K562 treated with DMSO at 1 percent for 48 hours (cell line): ENCODE measurements around the gene NIPAL1. TPM values are rescaled to one million over a fixed set of nuclear protein-coding genes. Genes with fewer than 3 reads are reported as not detected.

Experiments
- total RNA-seq: library from RNA; unstranded; fragments of 300-600 nt; gene quantifications from 2 replicates; pipeline ENCODE4 v1.2.3, GENCODE V29; 2022; ENCODE audit warnings: low replicate concordance; ENCODE audit errors: extremely low read depth

Gene NIPAL1
- total RNA-seq: not detected in 2 replicates

DNA sequence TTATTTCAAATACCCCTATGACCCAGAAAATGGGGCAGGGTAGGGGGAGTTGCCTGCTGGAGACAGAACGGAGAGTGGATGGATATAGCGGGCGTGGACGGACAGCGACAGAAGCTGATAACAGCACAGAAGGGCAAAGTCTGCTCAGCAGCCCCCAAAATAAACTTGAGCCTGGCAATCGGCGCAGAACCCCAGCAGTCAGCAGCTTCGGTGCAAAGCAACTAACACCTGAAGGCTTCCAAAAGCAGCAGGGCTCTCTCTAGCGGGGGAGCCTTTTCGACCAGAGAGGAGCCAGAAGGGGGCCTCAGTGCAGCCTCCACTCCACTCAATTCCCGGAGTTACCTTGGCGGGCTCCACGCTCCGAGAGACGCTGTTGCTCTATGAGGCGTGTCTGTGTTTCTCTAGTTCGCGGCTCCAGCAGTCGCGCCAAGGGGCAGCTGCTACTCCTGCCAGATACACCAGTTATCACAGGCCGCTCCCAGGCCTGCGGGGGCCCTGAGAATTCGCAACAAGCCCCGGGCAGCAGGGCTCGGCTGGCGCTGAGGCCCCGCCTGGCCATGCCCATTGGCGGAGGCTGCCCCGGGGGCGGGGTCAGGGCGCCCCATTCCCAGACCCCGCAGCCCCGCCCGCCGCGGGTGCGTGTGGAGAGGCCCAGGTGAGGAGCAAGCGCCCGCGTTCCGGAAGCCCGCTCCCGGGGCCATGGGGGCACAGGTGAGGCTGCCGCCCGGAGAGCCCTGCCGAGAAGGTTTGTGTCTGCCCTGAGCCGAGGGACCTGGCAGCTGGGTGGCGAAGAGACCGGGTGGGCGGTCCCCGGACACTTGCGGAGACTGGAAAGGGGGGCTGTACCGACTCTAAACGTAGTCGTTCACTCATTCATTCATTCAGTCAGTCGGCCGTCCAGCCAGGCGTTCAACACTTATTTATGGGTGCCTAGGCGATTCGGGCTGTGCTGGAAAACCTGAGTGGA is at the start of gene NIPAL1, which contains the start of gene CNGA1:
NIPAL1 (plus strand) TSS at position 632 of the 967 bp plus-strand sequence; CDS start at position 700, 68 bp downstream.
CNGA1 (minus strand) TSS at position 541 of the 967 bp plus-strand sequence. CDS start 63,992 bp downstream, outside the sequence.

Other genes with a start within 250 kb of the NIPAL1 start
- gene CORIN, start 178.7 kb upstream of the NIPAL1 start, total RNA-seq: not detected in 2 replicates
- gene NFXL1, start 102.2 kb upstream of the NIPAL1 start, total RNA-seq: not detected in 2 replicates
- gene CNGA1, start 91 bp upstream of the NIPAL1 start, total RNA-seq: not detected in 2 replicates
- gene TXK, start 117.5 kb downstream of the NIPAL1 start, total RNA-seq: not detected in 2 replicates